Thyroid gland (tissue), 4 donors: Measurements from ENCODE around the gene COG7.

Experiments
- POLR2A ChIP-seq, 2 donors: fragments of 450-650 bp; IDR thresholded peaks; one replicate each; pipeline ENCODE4 v1.6.1; 2017; ENCODE audit warnings: antibody characterized with exemption in 2 of 2, mild to moderate bottlenecking in 2 of 2, moderate library complexity in 1 of 2
- TF ChIP-seq, protein P1 (sequence below), 6 experiments: fragments of 200-600 bp in 3 of 6; fragments of 450-650 bp in 3 of 6; sonication (generic) in 3 of 6; IDR thresholded peaks; one replicate each; pipeline ENCODE4 v1.5.1; 2016 to 2019; ENCODE audit warnings: antibody characterized with exemption in 6 of 6, mild to moderate bottlenecking in 2 of 6, inconsistent platforms in 1 of 6, moderate library complexity in 1 of 6

DNA sequence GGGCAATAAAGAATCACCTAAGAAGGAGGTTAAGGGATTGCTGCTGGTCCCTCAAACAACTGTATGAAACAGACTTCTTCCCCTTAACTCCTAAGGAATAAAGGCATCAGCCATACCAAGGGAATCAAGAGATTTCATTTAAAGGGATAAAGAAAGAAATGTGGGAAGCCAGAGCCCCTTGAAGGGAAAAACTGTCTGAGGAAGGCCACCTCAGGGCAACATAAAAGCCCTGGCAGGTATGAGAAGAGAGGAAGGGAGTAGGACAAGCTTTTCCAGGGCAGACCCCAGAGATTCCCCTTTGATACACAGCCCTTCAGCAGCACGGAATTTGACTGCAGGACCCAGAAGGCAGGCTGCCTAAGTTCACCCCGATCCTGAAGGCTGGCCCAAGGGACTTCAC lies 43.5 kb downstream of the COG7 start:
- TF ChIP-seq, protein P1, sequence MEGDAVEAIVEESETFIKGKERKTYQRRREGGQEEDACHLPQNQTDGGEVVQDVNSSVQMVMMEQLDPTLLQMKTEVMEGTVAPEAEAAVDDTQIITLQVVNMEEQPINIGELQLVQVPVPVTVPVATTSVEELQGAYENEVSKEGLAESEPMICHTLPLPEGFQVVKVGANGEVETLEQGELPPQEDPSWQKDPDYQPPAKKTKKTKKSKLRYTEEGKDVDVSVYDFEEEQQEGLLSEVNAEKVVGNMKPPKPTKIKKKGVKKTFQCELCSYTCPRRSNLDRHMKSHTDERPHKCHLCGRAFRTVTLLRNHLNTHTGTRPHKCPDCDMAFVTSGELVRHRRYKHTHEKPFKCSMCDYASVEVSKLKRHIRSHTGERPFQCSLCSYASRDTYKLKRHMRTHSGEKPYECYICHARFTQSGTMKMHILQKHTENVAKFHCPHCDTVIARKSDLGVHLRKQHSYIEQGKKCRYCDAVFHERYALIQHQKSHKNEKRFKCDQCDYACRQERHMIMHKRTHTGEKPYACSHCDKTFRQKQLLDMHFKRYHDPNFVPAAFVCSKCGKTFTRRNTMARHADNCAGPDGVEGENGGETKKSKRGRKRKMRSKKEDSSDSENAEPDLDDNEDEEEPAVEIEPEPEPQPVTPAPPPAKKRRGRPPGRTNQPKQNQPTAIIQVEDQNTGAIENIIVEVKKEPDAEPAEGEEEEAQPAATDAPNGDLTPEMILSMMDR (IDR thresholded peaks at IDR 0.05): no peak
- TF ChIP-seq POLR2A (IDR thresholded peaks at IDR 0.05): no peak
